Activated CD8-positive, alpha-beta T cell treated with anti-CD3 and anti-CD28 coated beads for 36 hours (primary cell): ENCODE measurements around the gene ELFN2. TPM values are rescaled to one million over a fixed set of nuclear protein-coding genes. Genes with fewer than 3 reads are reported as not detected.

Experiments
- ATAC-seq: fragments of 200-7000 bp; cut with Tn5 transposase; one replicate; pipeline ENCODE4 v1.10.0; 2021; ENCODE audit warnings: mild to moderate bottlenecking, moderate library complexity
- CTCF ChIA-PET: fragments of 350-600 bp; sonication (Branson Sonifier 250); formaldehyde crosslinking; loops from one replicate; lab custom pipeline; 2021; ENCODE audit warnings: antibody characterized with exemption; lab: Charles Lee
- POLR2A ChIA-PET: fragments of 350-600 bp; sonication (Branson Sonifier 250); formaldehyde crosslinking; loops from one replicate; lab custom pipeline; 2021; ENCODE audit warnings: antibody characterized with exemption; lab: Charles Lee
- DNase-seq: peaks from one replicate; pipeline ENCODE4 v3.0.0-alpha.2; 2020
- H3K27ac Mint-ChIP-seq: one replicate; pipeline ENCODE4 v1.8.0; 2021; ENCODE audit warnings: mild to moderate bottlenecking, mixed read lengths
- H3K27me3 Mint-ChIP-seq: one replicate; pipeline ENCODE4 v1.8.0; 2021; ENCODE audit warnings: mixed read lengths
- H3K36me3 Mint-ChIP-seq: one replicate; pipeline ENCODE4 v1.8.0; 2021; ENCODE audit warnings: low read depth, mixed read lengths
- H3K4me1 Mint-ChIP-seq: one replicate; pipeline ENCODE4 v1.8.0; 2021; ENCODE audit warnings: low read depth, mixed read lengths
- H3K4me3 Mint-ChIP-seq: one replicate; pipeline ENCODE4 v1.8.0; 2021; ENCODE audit warnings: mild to moderate bottlenecking, moderate library complexity, mixed read lengths
- H3K9me3 Mint-ChIP-seq: one replicate; pipeline ENCODE4 v1.8.0; 2021; ENCODE audit warnings: mixed read lengths
- intact Hi-C: fragments of 100-400 bp; cut with micrococcal nuclease; formaldehyde crosslinking; loops from one replicate; pipeline ENCODE4 v1.10.0; 2022
- total RNA-seq, 2 experiments: library from RNA; stranded (reverse); gene quantifications; one replicate each; pipeline ENCODE4 v1.2.3, GENCODE V29; 2021
- TF ChIP-seq, protein P1 (sequence below): fragments of 200-600 bp; IDR thresholded peaks from one replicate; pipeline ENCODE4 v1.8.0; 2022; ENCODE audit warnings: antibody characterized with exemption, mild to moderate bottlenecking

The ELFN2 gene
- total RNA-seq, 2 experiments from 2014 or later = 0.51 to 0.52 TPM

DNA sequence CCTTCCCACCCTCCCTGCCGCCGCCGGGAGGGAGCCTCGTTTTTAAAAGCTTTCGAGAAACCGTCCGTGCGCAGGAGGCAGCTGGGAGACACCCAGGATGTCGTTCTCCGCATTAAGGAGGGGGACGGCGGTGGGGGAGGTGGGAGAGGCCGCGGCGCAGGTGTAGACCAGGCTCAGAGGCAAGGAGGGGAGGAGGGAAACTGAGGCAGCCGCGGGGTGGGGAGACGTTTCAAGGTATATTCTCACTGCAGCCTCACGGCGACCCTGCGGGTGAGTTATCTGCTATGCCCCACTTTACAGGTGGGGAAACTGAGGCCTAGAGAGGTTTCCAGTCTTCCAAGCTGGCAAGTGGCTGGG, 102.3 kb downstream of the ELFN2 start:
- ChIA-PET CTCF (interaction anchor here (0.7 to 2.7 kb wide), 6 partner anchors 9 to 237 kb away, joined by 3 to 10 read pairs (median 4); no protein-coding TSS in a partner anchor), POLR2A (interaction anchor here (1.4 kb wide), 1 partner anchor 15 kb away, joined by 4 read pairs; no protein-coding TSS in a partner anchor)
- no peak overlapping the region for H3K4me3 Mint-ChIP-seq

DNA sequence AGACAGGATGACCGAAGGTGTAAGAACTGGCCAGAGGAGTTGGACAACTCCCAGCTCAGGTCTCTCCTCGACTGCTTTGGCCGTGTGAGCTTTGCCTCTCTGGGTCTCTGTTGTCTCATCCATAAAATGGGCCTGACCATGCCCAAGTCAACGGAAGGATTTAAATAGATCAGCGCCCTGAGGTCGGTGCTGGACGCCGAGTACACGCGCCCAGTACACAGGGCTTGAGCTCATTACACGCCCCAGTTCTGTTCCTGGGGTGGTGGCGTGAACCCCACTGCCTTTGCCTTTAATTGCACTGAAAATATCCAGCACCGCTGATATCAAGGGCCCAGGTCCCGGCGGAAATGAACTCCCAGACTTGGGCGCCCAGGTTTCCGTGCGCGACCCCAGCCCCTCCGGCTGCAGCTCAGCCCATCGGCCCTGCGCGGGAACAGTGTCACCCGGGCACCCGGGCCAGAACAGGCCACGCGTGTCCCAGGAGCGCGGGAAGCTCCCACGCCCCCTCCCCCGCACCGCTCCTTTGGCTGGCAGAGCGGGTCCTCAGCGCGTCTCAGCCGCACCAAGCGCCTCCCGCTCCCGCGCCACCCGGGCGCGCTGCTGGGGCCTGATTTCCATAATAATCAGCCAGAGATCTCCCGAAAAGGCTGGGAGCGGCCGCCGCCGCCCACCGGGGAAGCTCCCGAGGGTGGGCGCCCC, 102.8 kb downstream of the ELFN2 start:
- TF ChIP-seq, protein P1, sequence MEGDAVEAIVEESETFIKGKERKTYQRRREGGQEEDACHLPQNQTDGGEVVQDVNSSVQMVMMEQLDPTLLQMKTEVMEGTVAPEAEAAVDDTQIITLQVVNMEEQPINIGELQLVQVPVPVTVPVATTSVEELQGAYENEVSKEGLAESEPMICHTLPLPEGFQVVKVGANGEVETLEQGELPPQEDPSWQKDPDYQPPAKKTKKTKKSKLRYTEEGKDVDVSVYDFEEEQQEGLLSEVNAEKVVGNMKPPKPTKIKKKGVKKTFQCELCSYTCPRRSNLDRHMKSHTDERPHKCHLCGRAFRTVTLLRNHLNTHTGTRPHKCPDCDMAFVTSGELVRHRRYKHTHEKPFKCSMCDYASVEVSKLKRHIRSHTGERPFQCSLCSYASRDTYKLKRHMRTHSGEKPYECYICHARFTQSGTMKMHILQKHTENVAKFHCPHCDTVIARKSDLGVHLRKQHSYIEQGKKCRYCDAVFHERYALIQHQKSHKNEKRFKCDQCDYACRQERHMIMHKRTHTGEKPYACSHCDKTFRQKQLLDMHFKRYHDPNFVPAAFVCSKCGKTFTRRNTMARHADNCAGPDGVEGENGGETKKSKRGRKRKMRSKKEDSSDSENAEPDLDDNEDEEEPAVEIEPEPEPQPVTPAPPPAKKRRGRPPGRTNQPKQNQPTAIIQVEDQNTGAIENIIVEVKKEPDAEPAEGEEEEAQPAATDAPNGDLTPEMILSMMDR = no peak
- no peaks in the 10 kb centered on the region for H3K36me3 Mint-ChIP-seq
- H3K27ac Mint-ChIP-seq = no peak overlapping the region
- ChIA-PET POLR2A (interaction anchor here (1.1 to 1.4 kb wide), 2 partner anchors 15 to 26 kb away, joined by 3 to 4 read pairs; no protein-coding TSS in a partner anchor), CTCF (interaction anchor here (0.7 to 2.7 kb wide), 8 partner anchors 8 to 237 kb away, joined by 3 to 10 read pairs (median 4); no protein-coding TSS in a partner anchor)
- H3K4me1 Mint-ChIP-seq = no peaks in the 10 kb centered on the region
- DNase-seq (no peak), ATAC-seq (no peak)
- peaks cover 27% of the 10 kb centered on the region for H3K27me3 Mint-ChIP-seq
- no peaks in the 10 kb centered on the region for H3K9me3 Mint-ChIP-seq
- no peak overlapping the region for H3K4me3 Mint-ChIP-seq
- intact Hi-C loops = no loop called here

More for the DNA sequence above, 102.3 kb downstream of the ELFN2 start:
- Mint-ChIP-seq H3K36me3 (no peaks in the 10 kb centered on the region), H3K9me3 (no peaks in the 10 kb centered on the region), H3K27ac (no peak overlapping the region), H3K27me3 (peaks cover 32% of the 10 kb centered on the region), H3K4me1 (no peaks in the 10 kb centered on the region)
- DNase-seq (no peak), ATAC-seq (no peak)
- TF ChIP-seq, protein P1 = no peak
- intact Hi-C loops = no loop called here

- H3K9me3 Mint-ChIP-seq = no peaks in the 10 kb centered on the region
- H3K4me3 Mint-ChIP-seq = no peak overlapping the region
- ATAC-seq (no peak), DNase-seq (no peak)
- ChIA-PET POLR2A (interaction anchor here (1.5 kb wide), 1 partner anchor 107 kb away, joined by 4 read pairs; no protein-coding TSS in a partner anchor), CTCF (interaction anchor here (0.7 to 1.3 kb wide), 3 partner anchors 60 to 151 kb away, joined by 3 to 5 read pairs (median 4); no protein-coding TSS in a partner anchor)
- TF ChIP-seq, protein P1 = no peak
- H3K36me3 Mint-ChIP-seq = no peaks in the 10 kb centered on the region
- peaks cover 13% of the 10 kb centered on the region for H3K27me3 Mint-ChIP-seq
- peaks cover 10% of the 10 kb centered on the region for H3K4me1 Mint-ChIP-seq
- H3K27ac Mint-ChIP-seq = no peak overlapping the region
- intact Hi-C loops = no loop called here
Observed at GRCh38 chr22:37320726-37321677, 106.3 kb downstream of the ELFN2 start.

DNA sequence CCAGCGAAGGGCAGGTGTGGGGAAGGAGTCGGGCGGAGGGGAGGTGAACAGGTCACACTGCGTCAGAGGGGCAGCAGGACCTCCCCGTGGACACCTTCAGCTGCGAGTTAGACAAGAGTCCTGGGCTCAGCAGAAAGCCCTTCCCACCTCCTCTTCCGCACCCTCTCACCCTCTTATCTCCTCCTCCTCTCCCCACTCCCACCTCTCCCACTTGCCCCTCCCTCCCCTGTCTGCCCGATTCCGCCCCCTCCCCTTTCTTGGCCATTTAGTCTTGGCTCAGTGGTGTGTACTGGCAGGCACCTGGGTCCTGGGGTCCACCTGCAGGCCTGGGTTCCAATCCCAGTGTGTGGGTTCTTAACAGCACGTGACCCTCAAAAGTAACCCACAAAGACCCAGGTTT, 107.8 kb downstream of the ELFN2 start:
- ChIA-PET CTCF (interaction anchor here (5.6 kb wide), 1 partner anchor 111 kb away, joined by 71 read pairs; no protein-coding TSS in a partner anchor), POLR2A (interaction anchor here (1.5 kb wide), 1 partner anchor 109 kb away, joined by 4 read pairs; no protein-coding TSS in a partner anchor)
- no peak for ATAC-seq

More for the DNA sequence above, 107.8 kb downstream of the ELFN2 start:
- Mint-ChIP-seq H3K36me3 (no peaks in the 10 kb centered on the region), H3K27me3 (peaks cover 11% of the 10 kb centered on the region), H3K27ac (no peak overlapping the region), H3K4me3 (no peak overlapping the region), H3K9me3 (no peaks in the 10 kb centered on the region), H3K4me1 (peaks cover 19% of the 10 kb centered on the region)
- DNase-seq = no peak
- intact Hi-C loops = loop anchor here (10.0 kb wide), 1 partner anchor 245 kb away; the partner anchor contains the start of gene CDC42EP1
- TF ChIP-seq, protein P1 = no peak
